Transverse colon (tissue), 4 donors: ENCODE data around the gene AGMO. TPM values are rescaled to one million over a fixed set of nuclear protein-coding genes. Genes with fewer than 3 reads are reported as not detected.

Experiments
- DNase-seq: peaks from one replicate; pipeline ENCODE4 v3.0.0-alpha.2; 2019
- H3K27ac ChIP-seq, 4 donors: fragments of 200-600 bp; sonication (generic); 2 replicates each; pipeline ENCODE4 v1.5.1; 2016 to 2018; ENCODE audit warnings: inconsistent platforms in 4 of 4
- H3K27me3 ChIP-seq: fragments of 200-600 bp; sonication (generic); 2 replicates; pipeline ENCODE4 v1.5.1; 2017; ENCODE audit warnings: inconsistent platforms
- H3K36me3 ChIP-seq, 4 donors: fragments of 200-600 bp; sonication (generic); 2 replicates each; pipeline ENCODE4 v1.5.1; 2017 to 2019; ENCODE audit warnings: inconsistent platforms in 4 of 4
- H3K4me1 ChIP-seq, 4 donors: fragments of 200-600 bp; sonication (generic); 2 replicates each; pipeline ENCODE4 v1.5.1; 2017 to 2020; ENCODE audit warnings: inconsistent platforms in 4 of 4
- H3K4me3 ChIP-seq, 4 donors: fragments of 200-600 bp; sonication (generic); 1 replicate in 1 of 4; 2 replicates in 3 of 4; pipeline versions ENCODE4 v1.5.1 to v1.6.1; 2017 to 2019; ENCODE audit warnings: inconsistent platforms in 4 of 4
- H3K9me3 ChIP-seq, 2 donors: fragments of 200-600 bp; sonication (generic); 2 replicates each; pipeline ENCODE4 v1.5.1; 2017 to 2019; ENCODE audit warnings: inconsistent platforms in 2 of 2
- EP300 ChIP-seq: sonication (generic); formaldehyde crosslinking; IDR thresholded peaks from one replicate; pipeline ENCODE4 v1.6.1; 2017; ENCODE audit warnings: antibody characterized with exemption, low read depth
- POLR2A ChIP-seq: fragments of 450-650 bp; IDR thresholded peaks from one replicate; pipeline ENCODE4 v1.6.1; 2016; ENCODE audit warnings: antibody characterized with exemption, mild to moderate bottlenecking, moderate library complexity
- POLR2AphosphoS5 ChIP-seq, 3 donors: sonication (generic); formaldehyde crosslinking; IDR thresholded peaks; one replicate each; pipeline ENCODE4 v1.6.1; 2016; ENCODE audit warnings: antibody characterized with exemption in 3 of 3
- WGBS, 2 donors: methylation state at CpG; one replicate each; pipeline ENCODE4 v1.1.5; 2018; ENCODE audit warnings: low coverage in 1 of 2; 5-methylcytosine and 5-hydroxymethylcytosine counted together
- in situ Hi-C, 4 donors: fragments of 200-750 bp; cut with MboI; loops; one replicate each; pipeline versions ENCODE4 v1.15.0 to v1.15.1; 2017; ENCODE audit warnings: low sequenced_read_pairs in 3 of 4, low pct_ligation_motif_present in 1 of 4, low pct_unique_long_range_greater_than_20kb in 1 of 4
- intact Hi-C: fragments of 100-400 bp; cut with DNase I; formaldehyde crosslinking; loops from one replicate; pipeline ENCODE4 v1.15.1; 2023; ENCODE audit warnings: low total_unique reads
- total RNA-seq, 4 donors: library from RNA; depleted of rRNA; stranded (reverse); fragments of >200 nt; gene quantifications; one replicate each; pipeline ENCODE4 v1.1.0, GENCODE V29; 2016
- TF ChIP-seq, protein P1 (sequence below), 5 experiments: fragments of 200-600 bp in 3 of 5; fragments of 450-650 bp in 2 of 5; sonication (generic) in 3 of 5; IDR thresholded peaks; 1 replicate in 2 of 5; 2 replicates in 3 of 5; pipeline ENCODE4 v1.5.1; 2016 to 2017; ENCODE audit warnings: antibody characterized with exemption in 5 of 5, inconsistent platforms in 3 of 5, mild to moderate bottlenecking in 2 of 5, moderate library complexity in 1 of 5

Gene AGMO
- total RNA-seq, 4 donors from 2014 or later: 1.5 to 5.7 (median 2.7) TPM; not detected in 1

DNA sequence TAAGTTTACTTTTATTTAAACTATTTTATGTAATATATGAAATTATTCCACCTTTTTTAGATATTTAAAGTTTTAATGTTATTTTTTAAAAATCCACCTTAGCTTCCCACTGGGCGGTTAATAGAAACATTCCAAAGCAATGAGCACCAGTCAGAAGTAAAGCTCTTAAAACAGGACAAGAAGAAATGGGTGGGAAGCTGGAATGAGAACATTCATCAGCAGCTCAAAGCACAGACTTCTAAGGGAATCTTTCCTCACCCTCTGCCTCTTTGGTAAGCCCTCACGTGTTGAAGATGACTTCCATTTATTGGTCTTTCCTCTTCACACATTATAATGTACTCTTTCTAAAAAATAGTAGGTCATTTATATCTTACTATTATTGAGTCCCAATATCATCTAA, 3.1 kb downstream of the AGMO start:
- Histone ChIP-seq H3K4me1 (peaks cover 0 to 19% (median 8%) of the 10 kb centered on the region in 4 donors), H3K9me3 (no peaks in the 10 kb centered on the region), H3K27ac (no peak overlapping the region), H3K4me3 (no peak overlapping the region), H3K27me3 (no peaks in the 10 kb centered on the region), H3K36me3 (no peaks in the 10 kb centered on the region)
- 88 to 89% methylated on average over 2 of the region's 2 CpGs for WGBS, 2 donors
- intact Hi-C loops: no loop called here
- TF ChIP-seq EP300: no peak
- TF ChIP-seq, protein P1, sequence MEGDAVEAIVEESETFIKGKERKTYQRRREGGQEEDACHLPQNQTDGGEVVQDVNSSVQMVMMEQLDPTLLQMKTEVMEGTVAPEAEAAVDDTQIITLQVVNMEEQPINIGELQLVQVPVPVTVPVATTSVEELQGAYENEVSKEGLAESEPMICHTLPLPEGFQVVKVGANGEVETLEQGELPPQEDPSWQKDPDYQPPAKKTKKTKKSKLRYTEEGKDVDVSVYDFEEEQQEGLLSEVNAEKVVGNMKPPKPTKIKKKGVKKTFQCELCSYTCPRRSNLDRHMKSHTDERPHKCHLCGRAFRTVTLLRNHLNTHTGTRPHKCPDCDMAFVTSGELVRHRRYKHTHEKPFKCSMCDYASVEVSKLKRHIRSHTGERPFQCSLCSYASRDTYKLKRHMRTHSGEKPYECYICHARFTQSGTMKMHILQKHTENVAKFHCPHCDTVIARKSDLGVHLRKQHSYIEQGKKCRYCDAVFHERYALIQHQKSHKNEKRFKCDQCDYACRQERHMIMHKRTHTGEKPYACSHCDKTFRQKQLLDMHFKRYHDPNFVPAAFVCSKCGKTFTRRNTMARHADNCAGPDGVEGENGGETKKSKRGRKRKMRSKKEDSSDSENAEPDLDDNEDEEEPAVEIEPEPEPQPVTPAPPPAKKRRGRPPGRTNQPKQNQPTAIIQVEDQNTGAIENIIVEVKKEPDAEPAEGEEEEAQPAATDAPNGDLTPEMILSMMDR (IDR thresholded peaks at IDR 0.05): no peak
- TF ChIP-seq POLR2A: no peak
- TF ChIP-seq POLR2AphosphoS5 (IDR thresholded peaks at IDR 0.05): no peak
- no peak for DNase-seq
- in situ Hi-C loops: no loop called here

- intact Hi-C loops (no loop called here), in situ Hi-C loops (no loop called here)
- no peaks in the 10 kb centered on the region for H3K27me3 ChIP-seq
- peaks cover 0 to 19% (median 8%) of the 10 kb centered on the region in 4 donors for H3K4me1 ChIP-seq
- H3K9me3 ChIP-seq: no peaks in the 10 kb centered on the region
- no peak for DNase-seq
- H3K27ac ChIP-seq: no peak overlapping the region
- no peak for TF ChIP-seq EP300
- TF ChIP-seq, protein P1 (IDR thresholded peaks at IDR 0.05): no peak
- no peak for TF ChIP-seq POLR2A
- no peak for TF ChIP-seq POLR2AphosphoS5 (IDR thresholded peaks at IDR 0.05)
- no peak overlapping the region for H3K4me3 ChIP-seq
- no peaks in the 10 kb centered on the region for H3K36me3 ChIP-seq
These were observed 4.1 kb downstream of the AGMO start for GRCh38 chr7:15557686-15558085.

DNA sequence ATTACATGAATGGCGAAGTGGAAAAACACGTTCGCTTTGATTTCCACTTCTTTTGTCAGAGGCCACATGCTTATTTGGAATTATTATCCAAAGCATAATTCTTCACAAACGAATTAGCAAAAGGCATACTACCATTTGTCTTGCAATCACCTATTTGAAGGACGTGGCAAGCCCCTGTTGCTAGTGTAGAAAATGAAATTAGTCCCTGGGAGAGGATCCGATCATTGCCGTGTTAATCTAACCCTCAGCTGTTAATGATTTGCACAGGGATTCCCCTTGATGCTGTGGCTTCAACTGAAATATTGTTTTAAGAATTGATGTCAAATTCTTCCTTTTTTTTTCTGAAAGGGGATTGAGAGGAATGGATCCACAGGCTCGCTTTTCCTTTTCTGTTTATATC, 4.6 kb downstream of the AGMO start:
- TF ChIP-seq, protein P1 (IDR thresholded peaks at IDR 0.05): no peak
- no peak for TF ChIP-seq POLR2AphosphoS5 (IDR thresholded peaks at IDR 0.05)
- no peak for TF ChIP-seq EP300
- no peak for TF ChIP-seq POLR2A
- H3K27me3 ChIP-seq: no peaks in the 10 kb centered on the region
- H3K4me1 ChIP-seq: peaks cover 0 to 17% (median 7%) of the 10 kb centered on the region in 4 donors
- no peaks in the 10 kb centered on the region for H3K36me3 ChIP-seq
- no peak for DNase-seq
- H3K9me3 ChIP-seq: no peaks in the 10 kb centered on the region
- in situ Hi-C loops: no loop called here
- intact Hi-C loops: no loop called here
- no peak overlapping the region for H3K4me3 ChIP-seq
- no peak overlapping the region for H3K27ac ChIP-seq
- WGBS, 2 donors: 69 to 75% methylated on average over 8 of the region's 8 CpGs

DNA sequence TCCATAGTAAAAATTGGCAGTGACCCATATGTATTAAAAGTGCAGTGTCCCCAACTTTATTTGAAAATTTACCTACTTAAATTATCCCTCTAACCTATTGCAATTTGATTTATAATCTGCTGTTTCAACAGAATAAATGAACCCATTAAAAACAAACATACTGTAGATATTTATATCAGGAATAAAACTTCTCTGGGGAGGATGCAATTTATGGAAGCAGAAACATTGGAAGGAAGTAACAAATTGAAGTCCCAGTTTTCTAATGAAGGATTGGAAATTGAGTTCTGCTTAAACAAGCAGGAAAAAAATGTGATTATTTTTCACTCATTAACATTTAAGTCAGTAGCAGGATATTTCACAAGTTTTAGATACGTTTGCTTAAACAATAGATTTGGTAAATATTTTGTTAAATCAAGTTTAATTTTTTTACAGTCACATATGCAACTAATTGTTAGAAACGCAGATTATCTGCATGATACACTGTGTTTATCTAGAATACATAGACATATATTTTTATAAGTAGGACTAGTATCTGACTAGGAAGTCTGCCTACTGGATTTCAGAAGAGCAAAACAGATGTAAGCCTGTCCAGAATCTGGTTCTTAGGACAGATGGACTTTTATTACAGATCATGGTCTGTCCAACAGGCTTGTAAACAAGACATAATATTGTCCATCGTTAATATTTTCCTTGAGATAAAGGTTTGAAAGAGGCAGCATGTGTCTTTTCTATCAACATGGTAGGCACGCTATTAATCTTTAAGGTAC, 5.3 kb downstream of the AGMO start:
- Histone ChIP-seq H3K9me3 (no peaks in the 10 kb centered on the region), H3K4me3 (no peak overlapping the region), H3K27me3 (no peaks in the 10 kb centered on the region), H3K27ac (no peak overlapping the region), H3K36me3 (no peaks in the 10 kb centered on the region), H3K4me1 (peaks cover 0 to 11% (median 4%) of the 10 kb centered on the region in 4 donors)
- 54 to 62% methylated on average over 4 of the region's 4 CpGs for WGBS, 2 donors
- intact Hi-C loops (no loop called here), in situ Hi-C loops (no loop called here)
- DNase-seq: no peak
- TF ChIP-seq, protein P1 (IDR thresholded peaks at IDR 0.05): no peak
- TF ChIP-seq EP300 (no peak), POLR2AphosphoS5 (IDR thresholded peaks at IDR 0.05) (no peak), POLR2A (no peak)
